Suprapubic skin (tissue), 3 donors: ENCODE results near the gene SIN3B.

Source experiments
- CTCF ChIP-seq, 2 donors: fragments of 200-600 bp in 1 of 2; fragments of 450-650 bp in 1 of 2; sonication (generic) in 1 of 2; IDR thresholded peaks; one replicate each; pipeline ENCODE4 v1.5.1; 2016 to 2019; ENCODE audit warnings: antibody characterized with exemption in 2 of 2, mild to moderate bottlenecking in 1 of 2, moderate library complexity in 1 of 2
- EP300 ChIP-seq: sonication (generic); formaldehyde crosslinking; IDR thresholded peaks from one replicate; pipeline ENCODE4 v1.6.1; 2017; ENCODE audit warnings: antibody characterized with exemption
- POLR2A ChIP-seq, 2 donors: fragments of 450-650 bp; IDR thresholded peaks; one replicate each; pipeline ENCODE4 v1.6.1; 2017; ENCODE audit warnings: antibody characterized with exemption in 2 of 2, mild to moderate bottlenecking in 2 of 2, moderate library complexity in 2 of 2

- TF ChIP-seq CTCF (IDR thresholded peaks at IDR 0.05) (no peak), EP300 (no peak), POLR2A (IDR thresholded peaks at IDR 0.05) (no peak)
These were observed 9.1 kb upstream of the SIN3B start for GRCh38 chr19:16820056-16820455.
